ENCODE results near the gene DPM1.

DNA sequence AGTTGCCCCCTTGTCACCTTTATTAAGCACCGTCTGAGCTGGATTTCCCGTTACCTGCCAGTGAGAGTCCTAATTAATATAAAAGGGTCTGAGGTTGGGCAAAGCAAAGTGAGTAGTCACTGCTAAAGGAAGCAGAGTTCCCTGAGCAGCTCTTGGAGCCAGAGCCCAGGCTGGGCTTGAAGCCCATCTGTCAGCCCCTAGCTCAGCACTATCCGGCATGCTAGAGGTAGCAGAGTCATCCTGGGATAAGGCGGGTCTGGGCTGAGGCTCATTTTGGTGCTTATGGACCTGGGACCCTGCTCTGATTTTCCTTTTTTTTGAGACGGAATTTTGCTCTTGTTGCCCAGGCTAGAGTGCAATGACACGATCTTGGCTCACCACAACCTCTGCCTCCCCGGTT lies 73.3 kb downstream of the DPM1 start:
- TF ChIP-seq CTCF (IDR thresholded peaks at IDR 0.05) (no peak), POLR2AphosphoS5 (IDR thresholded peaks at IDR 0.05) (no peak)
